GM23248 (cell line): ENCODE results near the gene MEGF9.

Experiments
- EZH2 ChIP-seq: fragments of 200-600 bp; sonication (generic); IDR thresholded peaks from 2 replicates; pipeline ENCODE4 v1.6.1; 2018; ENCODE audit warnings: antibody characterized with exemption, mild to moderate bottlenecking; ENCODE audit not compliant: insufficient read depth, poor library complexity, severe bottlenecking
- EZH2phosphoT487 ChIP-seq: fragments of 200-600 bp; sonication (generic); IDR thresholded peaks from 2 replicates; pipeline ENCODE4 v1.6.1; 2018; ENCODE audit warnings: antibody characterized with exemption, moderate library complexity, mild to moderate bottlenecking, low read depth; ENCODE audit not compliant: insufficient read depth

DNA sequence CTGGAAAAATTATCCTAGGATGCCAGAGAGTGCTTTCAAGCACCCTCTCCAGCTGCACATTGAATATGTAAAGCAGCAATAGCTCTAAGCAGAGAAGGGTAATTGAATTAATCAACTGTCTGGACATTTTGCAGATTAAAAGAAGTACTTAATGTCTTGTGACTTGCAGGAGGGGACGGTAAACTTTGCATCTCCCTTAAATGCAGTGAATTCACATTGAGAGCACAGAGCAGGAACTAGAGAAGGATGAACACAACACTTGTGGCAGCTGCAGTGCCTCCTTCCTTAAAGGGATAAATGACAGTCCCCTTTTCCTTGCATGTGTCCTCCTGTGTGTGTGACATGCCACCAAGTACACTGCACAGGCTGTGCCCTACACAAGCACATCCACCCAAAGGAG, 126.9 kb downstream of the MEGF9 start:
- TF ChIP-seq EZH2 (no peak), EZH2phosphoT487 (no peak)
